Spinal cord (tissue), 10 donors: Measurements from ENCODE around the gene CMBL. TPM values are rescaled to one million over a fixed set of nuclear protein-coding genes. Genes with fewer than 3 reads are reported as not detected.

Experiments
- DNase-seq, 6 donors: peaks; one replicate each; pipeline versions ENCODE4 v3.0.0 to v3.0.0-alpha.2; 2013 to 2015; ENCODE audit warnings: low spot score in 6 of 6, low read depth in 4 of 6
- H3K27ac ChIP-seq: one replicate; pipeline ENCODE4 v1.5.1; 2013; ENCODE audit warnings: low read depth, low read length, control low read depth
- H3K27me3 ChIP-seq: one replicate; pipeline ENCODE4 v1.6.1; 2013; ENCODE audit warnings: low read length; ENCODE audit not compliant: control insufficient read depth, insufficient read depth
- H3K36me3 ChIP-seq: one replicate; pipeline ENCODE4 v1.6.1; 2013; ENCODE audit warnings: low read length; ENCODE audit not compliant: control insufficient read depth, insufficient read depth
- H3K4me1 ChIP-seq: one replicate; pipeline ENCODE4 v1.6.1; 2013; ENCODE audit warnings: low read length; ENCODE audit not compliant: control insufficient read depth, insufficient read depth
- H3K4me3 ChIP-seq: one replicate; pipeline ENCODE4 v1.5.1; 2013; ENCODE audit warnings: low read depth, low read length, control low read depth
- H3K9me3 ChIP-seq: one replicate; pipeline ENCODE4 v1.6.1; 2013; ENCODE audit warnings: low read length; ENCODE audit not compliant: control insufficient read depth, insufficient read depth
- WGBS: methylation state at CpG from one replicate; pipeline ENCODE4 v1.1.5; 2013; ENCODE audit warnings: missing lambda C conversion rate; ENCODE audit not compliant: insufficient coverage; 5-methylcytosine and 5-hydroxymethylcytosine counted together
- polyA plus RNA-seq, 2 donors: library from polyadenylated mRNA; unstranded; fragments of 120-200 nt; gene quantifications; one replicate each; pipeline ENCODE4 v1.2.1, GENCODE V29; 2013; ENCODE audit not compliant: insufficient read length in 2 of 2
- total RNA-seq, 2 donors: library from RNA; depleted of rRNA in 1 of 2; stranded (reverse); fragments of 120-200 nt in 1 of 2; fragments of >200 nt in 1 of 2; gene quantifications; one replicate each; pipeline versions ENCODE4 v1.2.3 to v1.2.4, GENCODE V29; 2013 to 2014
- donor health status: healthy.

The CMBL gene
- total and polyA plus RNA-seq, 4 donors: 25.3 to 67.1 (median 41.7) TPM

DNA sequence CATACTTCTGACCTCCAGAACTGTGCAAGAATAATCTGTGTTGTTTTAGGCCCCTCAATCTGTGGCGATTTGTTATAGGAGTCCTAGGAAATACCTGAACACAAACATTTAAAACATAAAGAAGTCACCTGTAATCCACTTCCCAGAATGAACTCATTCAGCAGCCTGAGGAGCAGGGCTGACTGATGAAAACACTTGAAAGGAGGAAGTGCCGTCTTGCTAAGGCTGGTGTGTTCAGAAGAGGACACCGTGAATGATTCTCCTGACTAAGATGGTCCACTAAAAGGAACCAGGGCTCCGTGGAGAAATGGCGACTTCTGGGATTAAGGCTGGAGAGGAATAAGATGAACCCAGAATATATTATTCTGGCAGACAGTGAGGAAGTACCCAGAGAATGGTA is 27.1 kb upstream of the CMBL start:
- WGBS: 85% methylated on average over 4 of the region's 5 CpGs
- peaks cover 42% of the 10 kb centered on the region for H3K4me1 ChIP-seq
- H3K27ac ChIP-seq: no peak overlapping the region
- H3K27me3 ChIP-seq: peaks cover 5% of the 10 kb centered on the region
- H3K36me3 ChIP-seq: no peaks in the 10 kb centered on the region
- DNase-seq: no peak
- no peak overlapping the region for H3K4me3 ChIP-seq
- H3K9me3 ChIP-seq: no peaks in the 10 kb centered on the region

DNA sequence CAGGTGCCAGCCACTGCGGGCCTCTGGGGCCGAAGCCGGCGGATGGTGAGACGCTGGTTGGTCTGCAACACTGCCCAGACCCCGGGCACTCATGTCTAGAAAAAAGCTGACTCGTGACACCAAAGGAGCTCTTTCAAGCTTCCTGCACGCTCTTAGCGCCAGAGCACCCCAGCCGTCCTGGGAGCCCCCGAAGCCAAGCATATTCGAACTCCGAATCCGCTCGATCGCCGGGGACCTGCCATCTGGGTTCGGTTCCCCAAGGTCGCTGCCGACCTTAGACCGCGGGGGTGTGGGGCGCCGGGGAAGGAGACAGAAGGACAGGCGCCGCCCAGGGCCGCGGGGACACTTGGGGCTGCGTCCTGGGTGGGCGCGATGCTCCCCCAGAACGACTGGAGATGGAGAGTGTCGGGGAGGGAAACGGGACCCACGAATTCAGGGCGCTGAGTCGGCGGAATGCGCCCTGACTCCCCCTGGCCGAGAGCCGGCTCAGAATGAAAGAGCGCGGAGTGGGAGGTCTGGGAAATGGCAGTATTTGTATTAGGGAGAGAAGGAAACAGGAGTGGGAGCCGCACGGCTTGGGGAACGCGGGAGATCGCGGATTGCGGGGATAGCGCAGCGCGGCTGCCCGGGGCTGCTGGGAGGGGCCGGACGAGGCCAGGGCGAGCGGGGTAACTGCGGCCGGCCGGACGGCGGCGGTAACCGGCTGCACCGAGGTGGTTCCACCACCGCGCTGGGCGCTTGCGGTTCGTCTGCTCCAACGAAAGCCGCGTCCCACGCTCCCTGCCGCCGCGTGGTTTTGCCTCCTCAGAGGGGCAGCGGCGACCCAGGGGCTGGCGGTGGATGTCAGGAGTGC is 25.7 kb upstream of the CMBL start:
- peak in 3 of 6 donors; percentile 29 to 81 (median 73) for DNase-seq
- Histone ChIP-seq H3K27me3 (peaks cover 5% of the 10 kb centered on the region), H3K9me3 (no peaks in the 10 kb centered on the region), H3K4me3 (peak overlapping the region; percentile 63), H3K4me1 (peaks cover 29% of the 10 kb centered on the region), H3K27ac (peak overlapping the region; percentile 68), H3K36me3 (no peaks in the 10 kb centered on the region)
- 1% methylated on average over 77 of the region's 81 CpGs for WGBS

DNA sequence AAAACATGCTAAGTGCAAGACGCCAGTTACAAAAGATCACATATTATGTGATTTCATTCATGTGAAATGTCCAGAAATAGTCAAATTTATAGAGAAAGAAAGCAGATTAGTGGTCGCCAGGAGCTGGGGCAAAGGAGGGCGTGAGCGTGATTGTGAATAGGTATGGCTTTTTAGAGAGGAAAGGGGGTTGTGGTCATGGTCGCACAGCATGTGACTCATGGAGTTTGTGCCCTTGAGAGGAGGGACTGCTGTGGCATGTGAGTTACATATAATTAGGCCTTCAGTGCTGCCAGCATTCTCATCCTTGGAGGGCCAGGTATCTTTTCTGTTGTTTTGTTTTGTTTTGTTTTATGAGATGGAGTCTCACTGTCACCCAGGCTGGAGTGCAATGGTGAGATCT is 24.6 kb upstream of the CMBL start:
- DNase-seq: no peak
- H3K27ac ChIP-seq: peak overlapping the region; percentile 71
- peaks cover 5% of the 10 kb centered on the region for H3K27me3 ChIP-seq
- no peaks in the 10 kb centered on the region for H3K9me3 ChIP-seq
- WGBS: 93% methylated on average over 4 of the region's 5 CpGs
- H3K4me3 ChIP-seq: no peak overlapping the region
- H3K4me1 ChIP-seq: peaks cover 29% of the 10 kb centered on the region
- H3K36me3 ChIP-seq: no peaks in the 10 kb centered on the region

DNA sequence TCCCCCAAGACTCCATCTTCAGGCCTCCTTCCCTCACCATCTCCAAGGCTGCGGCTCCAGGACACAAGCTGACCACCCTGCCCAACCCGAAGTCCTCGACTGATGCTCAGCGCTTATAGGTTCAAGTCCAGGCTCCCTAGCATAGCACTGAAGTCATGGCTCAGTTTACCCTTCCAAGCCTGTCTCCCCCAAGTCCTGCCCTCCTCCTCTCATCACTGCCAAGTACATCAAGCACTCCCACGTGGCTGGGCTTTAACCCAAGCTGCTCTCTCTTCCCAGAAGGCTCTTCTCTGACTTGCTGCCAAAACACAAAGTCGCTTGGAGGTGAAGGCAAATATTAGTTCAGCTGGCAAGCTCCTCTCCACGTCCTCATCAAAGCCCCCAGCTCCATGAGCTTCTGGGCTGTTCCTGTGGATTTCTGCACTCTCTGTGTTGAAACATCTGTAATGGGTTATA is 23.7 kb upstream of the CMBL start:
- Histone ChIP-seq H3K27me3 (peaks cover 5% of the 10 kb centered on the region), H3K27ac (peak overlapping the region; percentile 71), H3K4me3 (no peak overlapping the region), H3K36me3 (no peaks in the 10 kb centered on the region), H3K9me3 (no peaks in the 10 kb centered on the region), H3K4me1 (peaks cover 29% of the 10 kb centered on the region)
- WGBS: 68% methylated on average over 5 of the region's 7 CpGs
- DNase-seq: peak in 2 of 6 donors; percentile 69 to 93

DNA sequence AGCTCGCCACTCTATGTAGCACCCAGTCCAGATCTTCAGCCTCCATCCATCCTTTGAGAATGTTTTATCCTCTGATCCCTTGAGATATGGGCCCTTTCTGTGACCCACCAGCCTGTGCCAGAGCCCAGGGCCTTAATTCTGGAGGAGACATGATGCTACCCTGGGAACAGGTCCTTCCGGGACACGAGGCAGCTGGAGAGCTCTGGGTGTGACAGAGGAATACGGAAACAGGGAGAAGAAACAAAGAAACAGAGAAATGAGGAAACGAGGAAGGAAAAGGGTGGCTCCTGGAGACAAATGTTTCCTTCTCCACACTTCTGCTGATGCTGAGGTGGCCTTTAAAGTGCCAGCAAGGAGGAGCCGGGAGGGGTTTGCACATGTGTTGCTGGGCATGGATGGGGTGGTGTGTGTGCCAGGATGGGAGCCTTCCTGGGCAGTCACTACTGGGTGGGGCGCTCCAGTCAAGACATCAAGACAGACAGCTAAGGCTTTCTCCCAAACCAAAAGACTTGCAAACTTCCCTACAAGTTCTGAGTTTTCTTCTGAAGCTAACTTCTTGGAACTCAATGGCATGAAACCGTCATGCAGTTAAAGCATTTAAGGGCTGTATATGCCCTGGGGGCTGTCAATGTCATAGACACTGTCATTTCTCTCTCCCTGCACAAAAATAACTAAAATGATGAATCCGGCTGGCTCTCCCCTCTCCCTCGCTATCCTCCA is 23.0 kb upstream of the CMBL start:
- 87% methylated on average over 8 of the region's 10 CpGs for WGBS
- no peak for DNase-seq
- peaks cover 29% of the 10 kb centered on the region for H3K4me1 ChIP-seq

DNA sequence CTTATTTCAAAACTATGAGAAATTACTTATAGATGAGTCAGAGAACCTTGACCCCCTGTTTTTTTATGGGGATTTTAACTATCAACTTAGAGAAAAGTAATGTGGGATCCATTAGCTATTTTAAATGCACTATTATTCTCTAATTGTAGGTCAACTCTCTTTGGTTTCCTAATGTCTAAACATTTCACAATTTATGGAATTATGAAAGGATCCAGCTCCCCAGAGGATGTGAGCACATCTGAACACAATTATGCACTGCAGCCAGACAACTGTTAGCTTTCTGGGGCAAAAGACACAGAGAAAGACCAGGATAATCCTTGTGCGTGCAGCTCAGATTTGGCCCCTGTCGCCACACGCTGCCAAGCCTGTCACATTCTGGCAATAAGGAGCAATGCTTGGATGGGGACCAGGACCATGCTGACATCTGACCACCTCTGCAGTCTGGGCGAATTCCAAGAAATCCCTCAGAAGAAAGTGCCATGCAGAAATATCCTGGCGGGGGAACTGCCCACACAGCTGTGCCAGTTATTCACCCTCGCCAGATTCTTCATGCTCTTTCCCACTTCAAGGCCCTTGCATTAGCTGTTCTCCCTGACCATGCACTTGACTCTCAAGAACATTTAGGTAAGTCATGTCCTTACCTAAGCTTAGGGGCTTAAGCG is 22.2 kb upstream of the CMBL start:
- Histone ChIP-seq H3K36me3 (no peaks in the 10 kb centered on the region), H3K27ac (peak overlapping the region; percentile 37), H3K4me1 (peaks cover 29% of the 10 kb centered on the region), H3K27me3 (peaks cover 4% of the 10 kb centered on the region), H3K4me3 (no peak overlapping the region), H3K9me3 (no peaks in the 10 kb centered on the region)
- DNase-seq: peak in 3 of 6 donors; percentile 32 to 87 (median 68)
- 38% methylated on average over 7 of the region's 7 CpGs for WGBS

More for the DNA sequence above, 23.0 kb upstream of the CMBL start:
- Histone ChIP-seq H3K27ac (peak overlapping the region; percentile 37), H3K36me3 (no peaks in the 10 kb centered on the region), H3K9me3 (no peaks in the 10 kb centered on the region), H3K27me3 (peaks cover 5% of the 10 kb centered on the region), H3K4me3 (no peak overlapping the region)

DNA sequence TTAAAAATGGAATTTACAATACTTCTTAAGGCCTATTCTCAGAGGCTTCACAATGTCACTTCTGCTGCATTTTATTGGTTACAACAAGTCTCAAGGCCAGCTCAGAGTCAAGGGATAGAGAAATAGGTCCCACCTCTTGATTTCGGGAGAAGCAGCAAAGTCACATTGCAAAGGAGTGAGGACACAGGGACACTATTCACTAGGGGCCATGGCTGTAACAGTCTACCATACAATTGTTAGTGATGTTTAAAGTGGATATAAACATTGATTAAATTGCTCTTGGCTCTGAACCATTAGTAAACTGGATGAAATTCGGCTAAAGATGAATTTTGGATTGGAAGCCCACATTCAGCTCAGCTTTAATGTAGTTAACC is 21.7 kb upstream of the CMBL start:
- H3K4me3 ChIP-seq: no peak overlapping the region
- no peaks in the 10 kb centered on the region for H3K36me3 ChIP-seq
- no peaks in the 10 kb centered on the region for H3K9me3 ChIP-seq
- H3K27ac ChIP-seq: no peak overlapping the region
- no peaks in the 10 kb centered on the region for H3K27me3 ChIP-seq
- WGBS: 88% methylated on average over 1 of the region's 2 CpGs
- DNase-seq: no peak
- H3K4me1 ChIP-seq: peaks cover 29% of the 10 kb centered on the region

DNA sequence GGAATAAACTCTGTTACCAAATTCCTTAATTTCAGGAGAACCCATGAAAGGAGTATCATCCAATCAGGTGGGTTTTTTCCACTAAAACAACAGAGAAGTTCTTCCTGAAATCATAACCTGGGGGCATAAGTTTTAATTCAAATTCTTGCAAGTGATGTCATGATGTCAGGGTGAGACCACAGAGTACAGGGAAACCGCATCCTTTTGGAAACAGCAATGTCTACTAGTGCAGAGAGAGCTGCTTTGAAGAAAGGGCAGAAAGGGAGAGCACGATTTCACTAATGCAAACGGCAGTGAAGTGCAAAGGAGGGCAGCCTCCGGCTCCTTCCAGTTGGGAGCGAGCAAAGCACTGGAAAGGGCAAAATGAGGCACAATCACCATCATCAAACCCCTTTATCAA is 20.6 kb upstream of the CMBL start:
- Histone ChIP-seq H3K36me3 (no peaks in the 10 kb centered on the region), H3K4me3 (no peak overlapping the region), H3K27me3 (no peaks in the 10 kb centered on the region), H3K9me3 (no peaks in the 10 kb centered on the region), H3K4me1 (peaks cover 24% of the 10 kb centered on the region), H3K27ac (no peak overlapping the region)
- WGBS: 93% methylated on average over 4 of the region's 5 CpGs
- DNase-seq: no peak

DNA sequence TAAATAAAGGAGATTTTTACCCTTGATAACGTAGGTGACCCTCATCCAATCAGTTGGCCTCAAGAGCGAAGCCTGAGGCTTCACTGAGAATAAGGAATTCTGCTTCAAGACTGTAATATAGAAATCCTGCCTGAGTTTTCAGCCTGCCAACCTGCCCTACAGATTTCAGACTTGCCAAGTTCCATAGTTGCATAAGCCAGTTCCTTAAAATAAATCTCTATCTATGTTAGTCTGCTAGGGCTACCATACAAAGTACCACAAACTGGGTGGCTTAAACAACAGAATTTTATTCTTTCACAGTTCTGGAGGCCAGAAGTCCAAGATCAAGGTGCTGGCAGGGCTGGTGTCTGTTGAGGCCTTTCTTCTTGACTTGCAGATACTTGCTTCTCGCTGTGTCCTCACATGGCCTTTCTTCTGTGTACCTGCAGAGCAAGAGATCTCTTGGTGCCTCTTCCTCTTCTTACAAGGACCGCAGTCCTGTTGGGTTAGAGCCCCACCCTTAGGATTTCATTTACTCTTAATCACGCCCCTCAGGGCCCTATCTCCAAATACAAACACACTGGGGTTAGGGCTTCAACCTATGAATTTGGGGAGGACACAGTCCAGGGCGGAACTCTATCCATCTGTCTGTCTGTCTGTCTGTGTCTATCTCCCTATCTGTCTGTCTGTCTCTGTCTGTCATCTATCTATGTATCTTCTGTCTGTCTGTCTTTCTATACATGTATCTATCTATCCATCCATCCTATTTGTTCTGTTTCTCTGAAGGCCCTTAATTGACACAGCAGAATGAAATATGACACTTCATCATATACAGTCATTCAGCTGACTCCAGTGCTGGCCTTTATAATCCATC is 17.0 kb upstream of the CMBL start:
- no peak overlapping the region for H3K27ac ChIP-seq
- DNase-seq: peak in 1 of 6 donors; percentile 57
- no peaks in the 10 kb centered on the region for H3K4me1 ChIP-seq
- 95% methylated on average over 5 of the region's 6 CpGs for WGBS
- H3K4me3 ChIP-seq: no peak overlapping the region
- no peaks in the 10 kb centered on the region for H3K36me3 ChIP-seq
- H3K9me3 ChIP-seq: no peaks in the 10 kb centered on the region
- H3K27me3 ChIP-seq: no peaks in the 10 kb centered on the region
